Left kidney (tissue), 2 donors: ENCODE measurements around the gene KLF13. TPM values are rescaled to one million over a fixed set of nuclear protein-coding genes. Genes with fewer than 3 reads are reported as not detected.

Source experiments
- DNase-seq: peaks from one replicate; pipeline ENCODE4 v3.0.0-alpha.2; 2013
- polyA plus RNA-seq: library from polyadenylated mRNA; unstranded; fragments of 120-200 nt; gene quantifications from one replicate; pipeline ENCODE4 v1.2.1, GENCODE V29; 2013; ENCODE audit not compliant: insufficient read length

The KLF13 gene
- polyA plus RNA-seq, 1 donor: 70.1 TPM

DNA sequence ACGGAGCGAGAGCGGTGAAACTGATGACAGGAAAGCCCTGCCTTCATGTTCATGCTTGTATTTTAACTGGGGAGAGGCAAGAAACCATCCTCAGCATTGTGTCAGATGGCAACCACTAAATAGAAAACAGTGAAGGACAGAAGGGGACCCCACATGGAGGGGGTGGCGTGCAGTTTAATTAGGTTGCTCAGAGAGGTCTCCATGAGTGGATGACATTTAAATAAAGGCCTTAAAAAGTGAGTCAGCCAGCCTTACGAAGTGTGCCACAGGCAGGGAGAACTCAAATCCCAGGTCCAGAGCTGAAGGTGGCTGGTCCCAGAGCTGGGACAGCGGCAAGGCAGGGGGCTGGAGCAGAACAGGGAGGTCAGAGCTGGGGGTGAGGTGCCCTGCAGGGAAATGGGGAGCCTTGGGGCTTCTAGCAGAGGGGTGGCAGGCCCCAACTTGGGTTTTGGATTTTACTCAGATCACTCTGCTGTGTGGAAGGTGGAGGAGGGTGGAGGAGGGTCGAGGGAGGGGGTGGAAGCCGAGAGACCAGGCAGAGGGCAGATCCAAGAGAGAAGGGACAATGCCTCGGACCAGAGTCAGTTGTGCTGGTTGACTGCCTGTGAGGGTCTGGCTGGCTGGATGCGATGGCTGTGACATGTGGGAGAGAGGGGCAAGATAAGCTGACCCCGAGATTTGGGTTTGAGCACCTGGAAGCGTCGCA lies 73.7 kb downstream of the KLF13 start:
- DNase-seq: no peak

DNA sequence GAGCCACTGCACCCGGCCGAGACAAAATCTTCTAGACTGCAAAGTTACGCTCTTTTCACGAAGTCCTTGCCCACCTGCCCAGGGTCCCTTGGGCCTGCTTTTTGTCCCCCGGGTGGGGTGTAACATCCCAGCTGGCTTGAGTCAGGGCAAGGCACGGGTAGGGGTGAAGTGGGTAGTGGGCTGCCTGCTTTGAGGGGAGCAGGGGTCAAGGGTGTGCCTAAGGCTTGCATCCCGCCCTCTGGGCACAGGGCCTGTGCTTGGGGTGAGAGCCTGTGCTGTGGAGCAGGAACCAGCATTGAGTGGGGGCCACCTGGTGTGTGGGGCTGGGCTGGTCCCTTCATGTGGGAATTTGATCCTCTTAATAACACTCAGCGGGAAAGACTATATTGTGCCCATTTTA lies 74.6 kb downstream of the KLF13 start:
- no peak for DNase-seq

DNA sequence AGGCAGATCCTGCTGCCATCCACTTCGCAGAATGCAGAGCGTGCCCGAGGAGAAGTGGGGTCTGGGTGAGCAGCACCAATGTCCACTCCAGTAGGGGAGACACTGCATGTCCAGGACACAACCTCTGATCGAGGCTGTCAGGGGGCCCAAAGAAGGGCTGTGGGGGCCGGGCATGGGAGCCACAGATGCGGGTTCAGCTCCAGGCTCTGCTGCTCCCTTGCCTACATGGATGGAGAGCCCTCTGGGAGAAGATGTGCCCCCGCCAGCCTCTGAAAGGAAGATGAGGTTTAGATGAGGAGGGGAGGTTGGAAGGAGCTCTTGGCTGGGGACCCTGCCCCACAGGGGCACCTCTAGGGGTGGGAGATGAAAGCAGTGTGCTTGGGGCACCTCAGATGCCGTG lies 75.4 kb downstream of the KLF13 start:
- no peak for DNase-seq

DNA sequence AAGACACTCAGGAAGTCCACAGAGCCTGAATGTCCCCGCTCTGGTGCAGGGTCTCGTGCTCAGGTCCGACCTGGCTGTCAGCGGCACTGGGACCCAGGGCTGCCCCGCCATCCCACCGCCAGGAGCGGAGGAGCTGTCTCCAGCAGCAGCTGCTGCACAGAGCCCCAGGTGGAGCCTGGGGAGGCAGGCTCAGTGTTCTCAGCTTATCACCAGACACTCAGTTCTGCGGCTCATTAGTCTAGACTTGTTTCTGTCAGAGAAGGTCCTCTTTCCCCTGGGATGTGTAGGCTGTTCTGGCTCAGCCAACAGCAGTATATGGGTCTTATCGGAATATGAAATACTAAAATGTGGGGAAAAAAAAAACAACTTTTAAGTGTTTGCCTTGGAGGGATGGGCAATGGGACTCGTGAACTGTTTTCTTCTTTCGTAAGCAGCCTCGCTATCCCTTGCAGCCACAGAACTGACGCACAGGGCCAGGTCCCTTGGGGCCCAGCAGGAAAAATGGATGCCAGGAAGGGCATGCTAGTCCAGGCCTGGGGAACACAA lies 75.9 kb downstream of the KLF13 start:
- no peak for DNase-seq

DNA sequence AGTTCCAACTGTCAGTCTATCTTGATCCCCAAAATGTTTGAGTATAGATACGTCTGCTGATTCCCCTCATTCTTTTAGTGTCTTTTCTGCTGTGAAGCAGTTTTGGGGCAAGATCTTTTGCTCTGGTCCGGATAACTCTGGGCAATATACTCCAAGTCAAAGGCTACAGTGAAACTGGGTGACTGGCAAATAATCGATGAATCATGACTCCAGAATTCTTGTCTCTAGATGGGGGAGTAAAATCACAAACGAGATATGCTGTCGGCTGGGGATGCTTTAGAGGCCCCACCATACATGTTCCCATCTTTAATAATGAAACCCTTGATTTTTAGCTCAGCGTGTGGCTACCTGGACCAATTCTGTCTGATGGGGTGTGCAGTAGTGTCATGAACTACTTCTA lies 76.5 kb downstream of the KLF13 start:
- DNase-seq: no peak

DNA sequence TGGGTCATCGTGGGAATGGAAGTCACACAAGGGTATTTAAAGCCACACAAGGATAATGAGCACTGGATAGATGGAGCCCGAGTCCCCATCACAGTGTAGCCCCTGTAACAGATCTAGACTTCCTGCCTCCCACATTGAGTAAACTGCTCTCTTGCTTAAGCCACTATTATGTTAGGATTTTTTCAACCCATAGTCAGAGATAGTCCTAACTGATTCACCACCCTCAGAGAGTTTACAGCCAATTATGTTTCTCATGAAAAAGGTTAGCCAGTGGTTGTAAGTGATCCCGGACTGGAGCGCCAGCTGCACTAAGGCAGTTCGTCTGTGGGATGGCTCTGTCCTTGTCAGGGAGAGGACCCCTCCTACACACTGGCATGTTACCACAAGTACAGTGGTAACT lies 77.0 kb downstream of the KLF13 start:
- DNase-seq: no peak

DNA sequence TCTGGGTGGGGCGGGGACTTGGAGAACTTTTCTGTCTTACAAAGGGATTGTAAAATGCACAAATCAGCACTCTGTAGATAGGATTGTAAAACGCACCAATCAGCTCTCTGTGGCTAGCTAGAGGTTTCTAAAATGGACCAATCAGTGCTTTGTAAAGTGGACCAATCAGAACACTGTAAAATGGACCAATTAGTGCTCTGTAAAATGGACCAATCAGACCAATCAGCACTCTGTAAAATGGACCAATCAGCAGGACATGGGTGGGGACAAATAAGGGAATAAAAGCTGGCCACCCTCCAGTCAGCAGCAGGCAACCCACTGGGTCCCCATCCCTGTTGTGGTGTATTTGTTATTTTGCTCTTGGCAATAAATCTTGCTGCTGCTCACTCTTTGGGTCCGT lies 77.7 kb downstream of the KLF13 start:
- no peak for DNase-seq

DNA sequence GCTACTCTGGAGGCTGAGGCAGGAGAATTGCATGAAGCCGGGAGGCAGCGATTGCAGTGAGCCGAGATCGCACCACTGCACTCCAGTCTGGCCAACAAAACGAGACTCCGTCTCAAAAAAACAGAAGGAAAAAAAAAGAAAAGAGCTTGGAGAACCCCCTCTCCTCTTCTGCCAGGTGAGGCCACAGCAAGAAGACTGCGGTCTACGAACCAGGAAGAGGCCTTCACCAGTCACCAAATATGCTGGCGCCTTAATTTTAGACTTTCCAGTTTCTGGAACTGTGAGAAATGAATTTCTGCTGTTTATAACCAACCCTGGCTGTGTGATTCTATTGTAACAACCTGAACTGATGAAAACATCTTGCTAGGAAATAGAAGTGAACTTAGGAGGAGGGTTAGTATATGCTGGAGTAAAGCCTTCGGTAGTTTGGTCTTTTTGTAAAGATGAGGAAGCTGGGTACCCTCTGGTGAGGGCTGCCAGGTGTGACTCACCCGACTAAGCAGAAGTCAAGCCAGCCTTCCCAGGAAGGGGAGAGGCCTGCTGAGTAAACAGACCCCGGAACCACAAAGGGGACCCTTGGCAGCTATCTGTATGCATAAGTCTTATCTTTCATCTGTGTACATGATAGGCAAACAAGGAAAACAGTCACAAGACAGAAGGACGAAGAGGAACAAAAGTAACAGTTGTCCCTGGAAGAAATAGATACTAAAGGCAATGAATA lies 78.7 kb downstream of the KLF13 start:
- DNase-seq: no peak

DNA sequence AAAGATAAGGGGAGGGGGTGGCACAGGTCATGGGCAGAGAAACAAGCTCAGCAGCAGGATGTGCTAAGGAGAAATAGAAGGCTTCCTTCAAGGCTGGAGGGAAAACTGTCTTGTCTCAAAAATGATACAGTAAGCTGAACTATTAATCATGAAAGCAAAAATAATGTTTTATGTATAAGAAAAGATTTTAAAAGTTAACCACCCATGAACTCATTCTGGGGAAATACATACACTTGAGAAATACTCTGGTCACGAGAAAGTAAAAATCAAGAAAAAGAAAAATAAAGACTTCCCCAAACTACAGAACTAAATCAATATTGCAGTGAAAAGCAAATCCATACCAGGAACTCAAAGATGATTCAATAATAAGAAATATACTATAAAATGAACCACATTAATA lies 80.7 kb downstream of the KLF13 start:
- DNase-seq: no peak

DNA sequence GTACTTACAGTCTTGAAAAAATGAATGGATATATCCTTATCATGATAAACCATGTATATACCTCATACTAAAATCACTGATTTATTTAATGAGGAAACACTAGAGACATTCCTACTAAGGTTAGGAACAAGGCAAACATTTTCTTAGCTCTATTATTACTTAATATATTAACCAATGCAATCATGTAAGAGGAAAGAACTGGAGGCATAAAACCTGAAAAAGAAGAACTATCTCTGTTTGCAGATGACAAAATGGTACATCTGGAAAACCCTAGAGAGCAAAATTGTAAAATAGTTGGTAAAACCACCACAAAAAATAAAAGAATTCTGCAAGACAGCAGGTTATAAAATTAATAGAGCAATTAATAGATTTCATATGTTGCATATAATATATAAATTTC lies 81.2 kb downstream of the KLF13 start:
- DNase-seq: no peak

DNA sequence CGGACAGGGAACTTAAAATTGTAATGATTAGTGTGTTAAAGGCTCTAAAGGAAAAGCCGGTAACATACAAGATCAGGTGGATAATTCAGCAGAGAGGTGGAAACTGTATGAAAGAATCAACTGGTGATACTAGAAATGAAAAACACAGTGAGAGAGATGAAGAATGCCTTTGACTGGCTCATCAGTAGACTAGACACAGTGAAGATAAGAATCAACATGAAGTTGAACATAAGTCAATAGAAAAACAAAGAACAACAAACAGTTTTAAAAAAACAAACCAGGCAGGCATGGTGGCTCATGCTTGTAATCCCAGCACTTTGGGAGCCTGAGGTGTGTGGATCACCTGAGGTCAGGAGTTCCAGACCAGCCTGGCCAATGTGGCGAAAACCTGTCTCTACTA lies 82.1 kb downstream of the KLF13 start:
- DNase-seq: no peak

DNA sequence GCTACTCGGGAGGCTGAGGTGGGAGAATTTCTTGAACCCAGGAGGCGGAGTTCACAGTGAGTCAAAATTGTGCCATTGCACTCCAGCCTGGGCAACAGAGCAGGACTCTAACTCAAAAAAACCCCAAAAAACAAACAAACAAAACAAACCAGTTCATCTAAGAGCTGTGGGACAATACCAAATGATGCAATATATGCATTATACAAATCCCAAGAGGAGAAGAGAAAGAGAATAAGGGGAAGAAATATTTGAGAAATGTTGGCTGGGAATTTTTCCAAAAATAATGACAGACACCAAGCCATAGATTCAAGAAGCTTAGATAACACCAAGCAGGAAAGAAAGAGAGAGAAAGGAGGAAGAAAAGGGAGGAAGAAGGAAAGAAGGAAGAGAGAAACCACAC lies 82.5 kb downstream of the KLF13 start:
- DNase-seq: no peak

DNA sequence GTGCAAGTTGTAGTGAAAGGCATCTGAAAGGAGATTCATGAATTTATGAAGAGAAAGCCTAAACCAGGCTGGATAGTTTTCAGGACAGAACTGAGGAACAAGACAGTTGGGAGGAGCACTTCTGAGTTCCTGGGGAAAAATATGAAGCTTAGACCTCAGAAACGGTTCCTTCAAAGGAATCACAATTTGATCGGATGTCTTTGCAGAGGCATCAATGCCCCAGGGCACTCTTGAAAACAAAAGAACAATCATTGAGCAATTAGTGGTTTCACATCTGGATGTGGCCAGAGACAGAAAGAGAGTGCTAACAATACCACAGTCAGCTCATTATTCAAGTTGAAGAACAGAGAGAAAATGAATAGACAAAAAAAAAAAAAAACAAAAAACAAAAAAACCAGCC lies 86.2 kb downstream of the KLF13 start:
- no peak for DNase-seq

DNA sequence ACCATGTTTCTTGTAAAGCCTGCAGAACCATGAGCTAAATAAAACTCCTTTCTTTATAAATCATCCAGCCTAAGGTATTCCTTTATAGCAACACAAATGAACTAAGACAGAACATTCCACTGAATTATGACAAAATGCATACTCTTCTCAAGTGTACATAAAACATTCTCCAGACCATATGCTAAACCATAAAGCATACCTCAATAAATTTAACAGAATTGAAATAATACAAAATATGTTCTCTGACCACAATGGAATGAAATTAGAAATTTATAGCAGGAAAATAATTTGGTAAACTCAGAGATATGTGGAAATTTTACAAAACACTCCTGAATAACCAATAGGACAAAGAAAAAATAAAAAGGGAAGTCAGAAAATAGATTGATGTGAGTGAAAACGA lies 88.6 kb downstream of the KLF13 start:
- DNase-seq: no peak

DNA sequence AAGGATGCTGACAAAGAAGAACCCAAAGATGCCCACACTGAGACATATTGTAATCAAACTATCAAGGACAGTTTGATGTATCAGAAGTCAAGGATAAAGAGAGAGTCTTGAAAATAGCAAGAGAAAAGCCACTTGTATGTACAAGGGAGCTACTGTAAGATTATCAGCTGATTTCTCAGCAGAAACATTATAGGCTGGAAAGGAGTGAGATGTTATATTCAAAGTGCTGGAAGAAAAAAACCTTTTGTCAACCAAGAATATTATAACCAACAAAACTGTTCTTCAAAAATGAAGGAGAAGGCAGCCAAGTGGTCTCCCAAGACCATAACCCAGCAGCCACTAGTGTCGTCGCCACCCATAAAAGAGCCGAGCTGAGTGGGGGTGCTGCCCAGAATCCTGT lies 93.2 kb downstream of the KLF13 start:
- no peak for DNase-seq

DNA sequence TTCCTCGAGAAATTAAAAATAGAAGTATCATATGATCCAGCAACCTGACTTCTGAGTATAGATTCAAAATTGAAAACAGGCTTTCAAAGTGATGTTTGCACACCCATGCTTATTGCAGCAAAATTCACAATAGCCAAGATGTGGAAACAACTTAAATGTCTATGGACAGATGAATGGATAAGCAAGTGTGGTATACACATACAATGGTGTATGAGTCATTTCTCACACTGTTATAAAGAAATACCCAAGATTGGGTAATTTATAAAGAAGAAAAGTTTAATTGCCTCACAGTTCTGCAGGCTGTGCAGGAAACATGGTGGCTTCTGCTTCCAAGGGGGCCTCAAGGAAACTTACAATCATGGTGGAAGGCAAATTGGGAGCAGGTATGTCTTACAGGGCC lies 100.8 kb downstream of the KLF13 start:
- DNase-seq: no peak

Other genes with a start within 250 kb of the KLF13 start
- 0.07 TPM for gene TRPM1, start 225.1 kb upstream of the KLF13 start, polyA plus RNA-seq